KMS-11 (cell line): Measurements from ENCODE around the gene DFFB.

Experiments used
- H2AFZ ChIP-seq: fragments of 200-600 bp; sonication (generic); 2 replicates; pipeline ENCODE4 v1.6.1; 2016; ENCODE audit warnings: antibody characterized with exemption, mixed run types, low read depth
- H3K27ac ChIP-seq: fragments of 200-600 bp; sonication (generic); 2 replicates; pipeline ENCODE4 v1.6.1; 2016; ENCODE audit warnings: mild to moderate bottlenecking, mixed run types
- H3K27me3 ChIP-seq: fragments of 200-600 bp; sonication (generic); 2 replicates; pipeline ENCODE4 v1.6.1; 2017; ENCODE audit warnings: mild to moderate bottlenecking, low read depth, mixed run types, moderate library complexity; ENCODE audit not compliant: insufficient read depth
- H3K36me3 ChIP-seq: fragments of 200-600 bp; sonication (generic); 2 replicates; pipeline ENCODE4 v1.6.1; 2017; ENCODE audit warnings: mild to moderate bottlenecking, mixed run types; ENCODE audit not compliant: insufficient read depth
- H3K4me1 ChIP-seq: fragments of 200-600 bp; sonication (generic); 2 replicates; pipeline ENCODE4 v1.6.1; 2016; ENCODE audit warnings: mild to moderate bottlenecking, low read depth, mixed run types; ENCODE audit not compliant: poor library complexity, severe bottlenecking
- H3K4me2 ChIP-seq: fragments of 200-600 bp; sonication (generic); 2 replicates; pipeline ENCODE4 v1.7.0; 2016; ENCODE audit warnings: mild to moderate bottlenecking, mixed run types
- H3K4me3 ChIP-seq: fragments of 200-600 bp; sonication (generic); IDR thresholded peaks from 2 replicates; pipeline ENCODE4 v1.6.1; 2017; ENCODE audit warnings: low read depth, low read length, mixed read lengths; ENCODE audit not compliant: insufficient read depth
- H3K79me2 ChIP-seq: fragments of 200-600 bp; sonication (generic); 2 replicates; pipeline ENCODE4 v1.6.1; 2016; ENCODE audit warnings: low read depth, mixed run types; ENCODE audit not compliant: insufficient read depth
- H3K9ac ChIP-seq: fragments of 200-600 bp; sonication (generic); 2 replicates; pipeline ENCODE4 v1.6.1; 2016; ENCODE audit warnings: mild to moderate bottlenecking, mixed run types
- H4K20me1 ChIP-seq: fragments of 200-600 bp; sonication (generic); 2 replicates; pipeline ENCODE4 v1.6.1; 2016; ENCODE audit warnings: mild to moderate bottlenecking, mixed run types; ENCODE audit not compliant: insufficient read depth
- TF ChIP-seq, protein P1 (sequence below): fragments of 200-600 bp; sonication (generic); conservative IDR thresholded peaks from 2 replicates; pipeline ENCODE4 v1.6.1; 2017; ENCODE audit warnings: low read depth, mild to moderate bottlenecking, antibody characterized with exemption, low read length, moderate library complexity, mixed read lengths

The DFFB gene

DNA sequence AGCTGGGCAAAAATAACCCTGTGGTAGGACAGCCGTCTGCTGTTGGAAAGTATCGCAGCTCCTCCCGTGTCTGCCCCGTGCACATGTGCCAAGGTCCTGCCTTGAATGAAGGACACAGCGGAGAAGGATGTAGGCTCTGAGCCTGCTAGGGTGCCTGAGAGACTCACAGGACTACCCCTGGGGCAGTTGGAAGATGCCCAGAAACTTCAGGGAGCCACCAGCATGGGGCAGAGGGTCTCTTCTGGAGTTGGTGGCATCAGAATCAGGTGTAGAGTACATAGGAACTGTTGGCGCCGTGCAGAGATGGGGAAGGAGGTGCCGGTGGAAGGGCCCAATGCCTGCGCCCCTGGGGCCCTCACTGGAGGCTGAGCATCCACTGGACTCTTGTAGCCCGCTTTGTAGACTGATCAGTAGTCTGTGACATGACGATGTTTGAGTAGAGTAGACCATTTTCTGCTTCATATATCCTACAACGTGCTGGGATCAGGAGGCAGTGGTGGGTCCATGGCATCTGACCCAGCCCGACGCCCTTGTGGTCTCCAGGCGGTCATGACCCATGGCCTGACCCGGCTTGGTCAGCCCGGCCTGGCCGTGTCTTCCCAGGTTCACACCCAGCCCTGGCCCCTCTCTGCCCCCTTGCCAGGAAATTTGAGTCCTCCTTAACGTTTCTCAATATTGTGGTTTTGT, 48.1 kb downstream of the DFFB start:
- no peak overlapping the region for H2AFZ ChIP-seq
- no peaks in the 10 kb centered on the region for H3K79me2 ChIP-seq
- peaks cover 2% of the 10 kb centered on the region; the same call in 1 of the 2 replicates for H3K27me3 ChIP-seq
- no peaks in the 10 kb centered on the region for H3K36me3 ChIP-seq
- H3K27ac ChIP-seq: no peak overlapping the region
- H4K20me1 ChIP-seq: no peaks in the 10 kb centered on the region
- no peak overlapping the region for H3K4me3 ChIP-seq
- TF ChIP-seq, protein P1, sequence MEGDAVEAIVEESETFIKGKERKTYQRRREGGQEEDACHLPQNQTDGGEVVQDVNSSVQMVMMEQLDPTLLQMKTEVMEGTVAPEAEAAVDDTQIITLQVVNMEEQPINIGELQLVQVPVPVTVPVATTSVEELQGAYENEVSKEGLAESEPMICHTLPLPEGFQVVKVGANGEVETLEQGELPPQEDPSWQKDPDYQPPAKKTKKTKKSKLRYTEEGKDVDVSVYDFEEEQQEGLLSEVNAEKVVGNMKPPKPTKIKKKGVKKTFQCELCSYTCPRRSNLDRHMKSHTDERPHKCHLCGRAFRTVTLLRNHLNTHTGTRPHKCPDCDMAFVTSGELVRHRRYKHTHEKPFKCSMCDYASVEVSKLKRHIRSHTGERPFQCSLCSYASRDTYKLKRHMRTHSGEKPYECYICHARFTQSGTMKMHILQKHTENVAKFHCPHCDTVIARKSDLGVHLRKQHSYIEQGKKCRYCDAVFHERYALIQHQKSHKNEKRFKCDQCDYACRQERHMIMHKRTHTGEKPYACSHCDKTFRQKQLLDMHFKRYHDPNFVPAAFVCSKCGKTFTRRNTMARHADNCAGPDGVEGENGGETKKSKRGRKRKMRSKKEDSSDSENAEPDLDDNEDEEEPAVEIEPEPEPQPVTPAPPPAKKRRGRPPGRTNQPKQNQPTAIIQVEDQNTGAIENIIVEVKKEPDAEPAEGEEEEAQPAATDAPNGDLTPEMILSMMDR: no peak
- peaks cover 3% of the 10 kb centered on the region for H3K4me1 ChIP-seq
- H3K4me2 ChIP-seq: no peak overlapping the region
- no peak overlapping the region for H3K9ac ChIP-seq

DNA sequence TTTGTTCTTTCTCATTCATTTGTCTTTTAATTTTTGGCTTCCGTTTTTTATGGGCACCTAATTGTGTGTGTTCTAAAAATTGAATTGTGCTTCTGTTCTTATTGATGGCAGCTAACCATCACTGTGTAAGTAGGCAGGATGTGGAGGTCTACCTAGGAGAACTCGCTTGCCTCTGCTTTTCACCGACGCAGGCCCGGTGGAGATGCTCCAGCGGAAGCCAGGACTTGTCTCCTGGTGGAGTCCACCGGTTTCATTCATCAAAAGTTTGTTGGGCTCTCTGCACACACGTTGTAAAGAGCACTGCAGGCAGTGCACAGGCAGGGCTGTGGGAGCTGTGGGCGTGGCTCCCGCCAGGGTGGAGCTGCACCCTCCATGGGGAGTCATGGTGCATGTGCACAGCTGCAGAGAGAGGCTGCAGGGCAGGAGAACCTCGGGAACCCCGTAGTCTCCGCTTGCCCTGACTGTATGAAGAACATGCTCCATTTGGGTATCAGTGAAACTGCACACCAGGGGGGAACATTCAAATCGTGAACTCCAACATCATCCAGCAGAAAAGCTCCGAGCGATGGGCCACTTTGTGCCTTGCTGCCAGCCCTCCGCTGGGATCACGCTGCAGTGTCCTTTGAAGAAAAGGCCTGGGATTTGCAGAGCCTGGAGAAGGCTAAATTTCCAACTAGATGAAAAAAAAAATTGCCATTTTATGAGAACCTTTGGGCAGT, 48.8 kb downstream of the DFFB start:
- Histone ChIP-seq H4K20me1 (no peaks in the 10 kb centered on the region), H3K79me2 (no peaks in the 10 kb centered on the region), H3K27ac (no peak overlapping the region), H2AFZ (no peak overlapping the region), H3K4me2 (no peak overlapping the region), H3K36me3 (no peaks in the 10 kb centered on the region), H3K9ac (no peak overlapping the region), H3K4me1 (peaks cover 3% of the 10 kb centered on the region), H3K4me3 (no peak overlapping the region), H3K27me3 (peaks cover 2% of the 10 kb centered on the region; the same call in 1 of the 2 replicates)
- TF ChIP-seq, protein P1: no peak

DNA sequence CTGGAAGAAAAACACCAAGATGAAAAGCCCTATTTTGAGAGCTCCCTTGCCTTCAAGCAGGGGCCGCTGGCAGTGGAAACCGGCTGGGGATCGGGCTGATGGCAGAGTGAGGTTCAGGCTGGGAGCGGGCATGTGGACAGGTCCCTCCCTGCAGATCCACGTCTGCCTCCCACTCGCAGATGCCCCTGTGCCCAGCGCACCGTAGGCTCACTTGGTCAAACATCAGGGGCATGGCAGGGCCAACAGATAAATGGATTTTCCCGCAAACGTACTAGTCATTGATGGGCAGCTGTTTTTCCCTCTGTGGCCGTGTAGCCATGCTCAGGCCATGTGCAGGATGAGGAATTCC, 49.4 kb downstream of the DFFB start:
- H3K4me3 ChIP-seq: no peak overlapping the region
- H3K27me3 ChIP-seq: peaks cover 2% of the 10 kb centered on the region; the same call in 1 of the 2 replicates
- no peak overlapping the region for H3K9ac ChIP-seq
- H3K79me2 ChIP-seq: no peaks in the 10 kb centered on the region
- H2AFZ ChIP-seq: no peak overlapping the region
- TF ChIP-seq, protein P1: no peak
- H4K20me1 ChIP-seq: no peaks in the 10 kb centered on the region
- no peak overlapping the region for H3K27ac ChIP-seq
- H3K4me2 ChIP-seq: no peak overlapping the region
- no peaks in the 10 kb centered on the region for H3K36me3 ChIP-seq
- no peaks in the 10 kb centered on the region for H3K4me1 ChIP-seq

DNA sequence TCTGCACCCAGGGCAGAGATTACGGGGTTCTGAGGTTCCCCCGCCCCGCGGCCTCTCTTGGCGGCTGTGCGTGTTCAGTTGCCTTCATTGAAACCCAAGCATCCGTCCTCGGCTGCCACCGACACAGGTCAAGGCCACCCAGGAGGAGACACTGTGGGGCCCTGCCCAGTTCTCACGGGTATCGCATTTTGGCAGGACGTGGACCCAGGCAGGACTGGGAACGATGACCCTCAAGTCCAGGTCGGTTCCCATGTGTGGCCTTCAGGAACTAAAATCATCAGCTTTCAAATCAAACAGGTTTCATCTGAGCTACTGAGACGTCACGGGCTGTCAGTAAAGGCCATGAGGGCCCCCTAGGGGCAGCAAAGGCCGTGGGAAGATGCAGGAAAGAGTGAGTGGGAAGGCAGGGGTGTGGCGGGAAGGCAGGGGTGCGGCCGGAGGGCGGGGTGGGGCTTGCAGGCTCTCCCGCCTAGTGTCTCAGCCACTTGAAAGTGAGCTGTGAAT, 49.8 kb downstream of the DFFB start:
- Histone ChIP-seq H3K4me1 (no peaks in the 10 kb centered on the region), H3K27ac (no peak overlapping the region), H3K4me3 (no peak overlapping the region), H3K27me3 (peaks cover 2% of the 10 kb centered on the region; the same call in 1 of the 2 replicates), H3K36me3 (no peaks in the 10 kb centered on the region), H3K9ac (no peak overlapping the region), H2AFZ (no peak overlapping the region), H3K4me2 (no peak overlapping the region), H3K79me2 (no peaks in the 10 kb centered on the region), H4K20me1 (no peaks in the 10 kb centered on the region)
- TF ChIP-seq, protein P1: no peak
